RPMI8226 (cell line): Measurements from ENCODE around the gene WNT10A.

Source experiments
- DNase-seq: peaks from one replicate; pipeline ENCODE4 v3.0.0-alpha.2; 2015

Gene WNT10A

DNA sequence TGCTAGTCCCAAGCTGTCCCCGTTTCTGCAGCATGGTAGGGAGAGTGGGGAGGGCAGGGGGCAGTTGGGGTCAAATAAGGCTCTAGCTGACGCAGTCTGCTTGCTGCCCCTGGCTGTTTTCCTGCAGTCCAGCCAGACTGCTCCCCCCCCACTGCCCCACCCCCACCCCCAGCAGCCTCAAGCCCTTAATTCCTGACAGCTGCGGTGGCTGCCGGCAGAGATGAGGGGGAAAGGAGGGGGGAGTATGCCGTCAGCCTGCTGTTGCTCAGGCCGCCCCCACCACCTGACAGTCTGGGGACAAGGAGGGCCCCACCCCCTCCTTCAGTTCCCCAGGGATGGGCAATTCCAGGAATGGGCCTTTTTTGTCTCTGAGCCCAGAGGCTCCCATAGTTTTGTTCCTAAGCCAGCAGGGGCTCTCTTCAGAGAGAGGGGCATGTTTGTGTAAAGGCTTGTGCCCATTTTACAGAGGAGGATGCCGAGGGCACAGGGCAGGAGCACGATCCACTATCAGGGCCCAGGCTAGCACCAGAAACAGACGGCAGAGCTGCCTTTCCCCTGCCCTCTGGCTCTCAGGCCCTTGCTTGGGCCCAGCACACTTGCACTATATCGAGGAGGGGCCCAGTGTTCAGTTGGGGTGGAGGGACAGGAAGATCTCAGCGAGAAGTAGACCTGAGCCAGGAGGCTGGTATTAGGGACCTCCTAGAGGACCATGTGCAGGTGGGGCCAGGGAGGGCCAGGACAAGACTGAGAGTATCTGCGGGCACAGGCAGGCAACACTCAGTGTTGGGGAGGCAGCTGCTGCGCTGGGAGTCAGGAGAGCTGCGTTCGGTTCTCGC lies 1.5 kb upstream of the WNT10A start:
- DNase-seq, result peak; percentile 70

DNA sequence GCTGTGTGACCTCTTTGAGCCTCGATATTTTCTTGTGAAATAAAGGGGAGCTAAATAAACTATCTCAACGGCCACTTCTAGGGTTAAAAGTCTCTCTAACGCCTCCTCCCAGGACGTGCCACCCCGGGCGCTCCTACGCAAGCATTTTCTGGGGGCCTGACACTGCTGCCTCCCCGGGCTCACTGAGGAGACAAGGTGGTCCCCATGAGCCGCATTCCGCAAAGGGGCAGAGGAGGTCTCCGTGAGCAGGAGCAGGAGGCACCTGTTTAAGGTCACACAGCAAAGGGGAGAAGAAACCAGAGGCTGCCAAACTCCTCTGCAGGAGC lies 913 bp upstream of the WNT10A start:
- no peak for DNase-seq

DNA sequence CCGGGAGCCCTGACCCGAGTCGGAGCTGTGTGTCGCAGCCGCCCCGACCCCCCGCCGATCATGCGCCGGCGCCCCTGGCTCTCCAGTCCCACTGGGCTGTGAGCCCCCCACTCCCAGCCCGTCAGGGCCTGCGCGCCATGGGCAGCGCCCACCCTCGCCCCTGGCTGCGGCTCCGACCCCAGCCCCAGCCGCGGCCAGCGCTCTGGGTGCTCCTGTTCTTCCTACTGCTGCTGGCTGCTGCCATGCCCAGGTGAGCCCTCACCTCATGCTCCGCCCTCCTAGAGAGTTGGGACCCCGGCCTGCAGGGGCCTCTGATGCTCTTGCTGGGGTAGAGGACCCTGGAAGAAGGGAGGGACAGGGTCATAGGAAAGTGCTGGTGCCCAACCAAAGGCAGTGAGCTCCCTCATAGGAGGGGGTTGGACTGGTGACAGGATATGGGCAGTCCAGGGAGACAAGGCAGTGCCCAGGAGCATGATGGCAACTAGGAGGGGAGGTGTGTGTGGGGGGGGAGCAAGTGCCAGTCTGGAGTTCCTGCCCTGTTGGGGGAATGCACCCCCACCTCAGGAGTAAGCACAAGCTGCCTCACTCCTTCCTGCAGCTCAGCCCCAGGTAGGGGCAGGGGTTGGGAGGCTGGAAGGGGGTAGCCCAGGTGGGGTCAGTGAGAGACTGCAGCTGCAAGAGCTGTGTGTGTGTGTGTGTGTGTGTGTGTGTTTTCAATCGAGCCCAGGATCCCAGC lies 375 bp downstream of the WNT10A start:
- DNase-seq, result peak; percentile 15

DNA sequence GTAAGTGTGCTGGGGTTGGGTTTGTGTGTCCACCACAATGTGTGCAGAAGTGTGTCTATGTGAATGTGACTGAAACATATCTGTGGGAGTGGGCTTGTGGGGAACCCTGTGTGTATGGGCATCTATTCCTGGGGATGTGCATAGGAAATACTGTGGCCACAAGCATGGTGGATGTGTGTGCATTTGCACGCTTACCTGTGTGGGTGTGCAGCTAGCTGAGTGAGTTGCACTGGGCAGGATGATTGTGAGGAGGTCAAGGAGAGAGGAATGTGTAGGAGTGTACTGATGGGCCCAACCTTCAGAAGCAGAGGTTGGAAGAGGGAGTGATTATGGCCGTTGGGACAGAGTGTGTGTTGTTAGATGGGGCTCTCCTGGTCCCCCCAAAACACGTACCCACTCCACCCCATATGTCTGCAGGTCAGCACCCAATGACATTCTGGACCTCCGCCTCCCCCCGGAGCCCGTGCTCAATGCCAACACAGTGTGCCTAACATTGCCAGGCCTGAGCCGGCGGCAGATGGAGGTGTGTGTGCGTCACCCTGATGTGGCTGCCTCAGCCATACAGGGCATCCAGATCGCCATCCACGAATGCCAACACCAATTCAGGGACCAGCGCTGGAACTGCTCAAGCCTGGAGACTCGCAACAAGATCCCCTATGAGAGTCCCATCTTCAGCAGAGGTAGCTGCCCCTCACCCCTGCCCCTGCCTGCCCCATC lies 1.2 kb downstream of the WNT10A start:
- peak; percentile 5 for DNase-seq

DNA sequence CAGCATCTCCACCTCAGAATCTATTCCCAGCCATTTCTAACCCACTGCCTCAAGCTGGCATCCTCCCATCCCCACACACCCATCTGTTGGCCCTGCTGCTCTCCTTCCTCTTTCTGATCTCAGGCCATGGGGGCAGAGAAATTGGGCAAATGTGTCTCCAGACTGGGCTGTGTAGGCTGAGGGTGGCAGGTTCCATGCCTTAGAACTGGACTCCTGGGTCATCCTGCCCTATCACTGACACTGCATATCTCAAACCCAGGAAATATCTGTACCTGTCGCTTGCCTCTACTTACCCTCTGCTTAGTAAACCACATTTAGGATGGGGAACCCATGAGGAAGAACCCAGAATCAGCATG lies 1.8 kb downstream of the WNT10A start:
- peak; percentile 53 for DNase-seq

DNA sequence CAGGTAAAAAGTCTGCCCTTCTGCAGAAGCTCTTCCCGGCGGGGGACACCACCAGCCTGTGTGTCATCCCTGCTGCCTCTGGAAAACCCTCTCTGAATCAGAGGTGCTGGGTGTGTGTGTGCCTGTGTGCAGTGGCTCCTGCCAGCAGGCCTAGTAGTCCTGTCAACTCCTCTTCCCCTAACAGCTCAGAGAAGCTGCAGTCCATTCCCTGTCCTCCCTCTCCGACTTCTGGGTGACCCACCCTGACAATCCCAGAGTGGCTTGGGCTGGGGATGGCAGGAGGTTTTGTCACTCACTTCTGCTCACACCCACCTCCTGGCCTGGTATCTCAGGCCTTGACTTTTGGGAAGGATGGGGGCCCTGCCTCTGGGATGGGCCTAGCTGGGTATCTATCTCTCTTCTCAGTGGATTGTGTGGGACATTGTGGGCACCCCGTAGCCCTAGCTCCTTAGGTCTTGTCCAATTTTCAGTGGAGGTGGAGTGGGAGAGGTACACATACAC lies 2.3 kb downstream of the WNT10A start:
- DNase-seq, result no peak

DNA sequence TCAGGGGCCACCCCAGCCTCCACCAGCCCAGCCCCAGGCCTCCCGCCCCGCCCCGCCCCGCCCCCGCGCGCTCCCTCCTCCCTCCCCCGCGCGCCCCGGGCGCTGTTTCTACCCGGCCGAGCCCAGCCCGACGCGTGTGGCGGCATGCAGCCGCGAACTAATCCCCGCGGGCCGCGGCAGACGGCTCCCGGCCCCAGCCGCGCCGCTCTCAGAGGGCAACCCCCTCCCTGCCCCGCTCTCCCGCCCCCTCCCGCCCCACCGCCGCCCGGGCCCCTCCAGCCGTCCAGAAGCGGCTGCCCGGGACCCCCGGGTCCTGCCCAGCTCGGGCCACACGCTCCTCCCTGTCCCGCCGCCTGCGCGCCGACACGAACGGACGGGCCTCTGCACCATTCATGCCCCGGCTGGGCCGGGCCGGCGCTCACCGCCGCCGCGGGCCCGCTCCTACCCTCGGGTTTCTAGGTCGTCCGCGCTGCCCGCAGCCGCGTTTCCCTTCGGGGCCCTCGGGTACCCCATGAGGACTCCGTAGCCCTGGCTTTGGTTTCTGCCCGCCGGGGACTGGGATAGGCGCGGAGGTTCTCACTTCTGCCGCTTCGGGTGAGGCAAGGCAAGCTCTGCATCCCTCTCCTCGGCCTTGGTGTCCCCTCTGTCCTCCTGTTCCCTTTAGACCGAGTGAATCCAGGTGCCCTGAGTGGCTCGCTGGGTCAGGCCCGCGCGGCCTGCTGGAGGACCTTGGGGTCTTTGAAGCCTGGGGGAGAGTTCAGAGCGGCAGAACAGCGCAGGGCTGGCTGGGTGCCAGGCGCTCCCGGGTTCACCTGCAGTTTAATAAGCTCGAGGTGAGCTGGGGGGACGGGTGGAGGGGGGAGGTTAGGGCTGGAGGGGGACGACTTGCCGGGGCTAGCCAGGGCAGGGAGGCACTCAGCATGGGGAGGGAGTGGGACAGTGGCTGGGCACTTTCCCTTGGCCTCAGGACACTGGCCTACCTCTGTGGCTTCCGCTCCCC lies 3.1 kb downstream of the WNT10A start:
- peak; percentile 53 for DNase-seq

DNA sequence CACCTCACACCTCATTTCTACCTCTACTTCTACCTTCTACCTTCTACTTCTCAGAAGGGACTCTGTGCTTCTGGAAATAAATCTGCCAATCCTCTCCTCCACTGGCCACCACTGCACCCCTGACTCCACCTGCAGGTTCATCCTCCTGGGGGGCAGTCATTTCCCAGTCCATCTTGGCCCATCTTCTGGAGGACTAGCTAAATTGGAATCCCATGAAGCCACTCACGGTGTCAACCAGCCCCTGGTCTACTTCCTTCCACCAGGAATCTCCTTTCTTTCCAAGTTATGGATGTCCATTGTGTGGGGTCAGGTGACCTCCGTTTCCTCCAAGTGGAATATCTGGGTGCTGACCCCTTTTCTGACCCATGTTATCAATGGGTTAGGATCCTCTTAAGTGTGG lies 3.9 kb downstream of the WNT10A start:
- no peak for DNase-seq

DNA sequence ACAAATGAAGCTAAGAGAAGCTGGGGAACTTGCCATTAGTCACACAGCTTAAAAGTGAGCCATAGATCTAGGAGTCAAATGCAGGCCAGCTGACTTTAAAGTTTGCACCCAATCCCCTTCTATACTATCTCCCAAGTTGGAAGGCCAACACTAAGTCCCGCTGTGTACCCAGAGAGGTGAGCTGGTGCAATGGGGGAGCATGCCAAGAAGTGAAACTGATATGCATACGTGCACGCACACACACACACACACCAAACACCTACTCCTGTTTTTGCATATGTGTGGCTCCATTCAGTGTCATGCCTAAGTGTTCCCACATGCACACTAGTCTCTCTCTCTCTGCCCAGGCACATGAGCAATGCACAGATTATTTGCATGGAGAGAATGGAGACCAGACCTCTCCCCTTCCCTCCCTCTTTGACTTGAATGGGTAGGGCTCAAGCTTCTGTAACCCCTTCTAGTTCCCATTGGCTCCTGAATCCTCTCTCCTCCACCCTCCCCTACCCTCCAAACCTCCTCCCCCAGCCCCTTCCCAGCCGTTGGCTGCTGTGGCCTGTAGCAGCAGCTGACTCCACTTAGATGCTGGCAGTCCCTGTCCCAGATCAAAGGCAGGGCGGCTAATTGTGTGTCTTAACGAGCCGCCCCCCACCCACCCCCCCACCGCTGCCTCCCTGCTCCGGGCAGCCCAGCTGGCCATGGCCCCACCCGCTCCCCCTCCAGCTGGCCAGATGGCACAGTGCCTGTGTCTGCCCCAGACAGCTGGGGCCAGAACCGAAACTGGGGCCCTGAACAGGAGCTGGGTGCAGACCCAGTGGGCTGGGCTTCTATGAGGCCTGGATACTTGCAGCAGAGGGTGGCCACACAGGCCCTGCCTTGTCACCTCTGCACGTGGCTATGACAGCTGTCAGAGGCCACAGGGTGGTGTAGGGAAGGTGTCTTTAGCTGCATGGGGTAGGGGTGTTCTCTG lies 5.6 kb downstream of the WNT10A start:
- peak; percentile 83 for DNase-seq

DNA sequence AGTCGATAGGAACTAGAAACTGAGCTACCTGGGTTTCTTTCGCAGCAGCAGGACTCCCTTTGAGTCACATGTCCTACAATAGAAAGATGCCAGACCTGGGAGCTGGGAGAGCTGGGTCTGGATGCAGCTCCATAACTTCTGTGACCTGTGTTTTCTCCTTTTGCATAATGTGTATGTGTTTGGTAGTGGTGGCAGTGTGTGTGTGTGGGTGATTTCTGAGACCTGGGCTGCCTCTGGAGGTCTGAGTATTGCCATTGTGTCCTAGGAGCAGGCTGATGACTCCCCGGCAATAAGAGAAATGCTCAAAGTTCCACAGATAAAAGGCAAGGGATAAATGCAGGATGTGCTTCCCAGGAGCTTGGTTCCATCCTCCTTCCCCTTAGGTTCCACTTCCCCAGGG lies 6.4 kb downstream of the WNT10A start:
- DNase-seq, result no peak

DNA sequence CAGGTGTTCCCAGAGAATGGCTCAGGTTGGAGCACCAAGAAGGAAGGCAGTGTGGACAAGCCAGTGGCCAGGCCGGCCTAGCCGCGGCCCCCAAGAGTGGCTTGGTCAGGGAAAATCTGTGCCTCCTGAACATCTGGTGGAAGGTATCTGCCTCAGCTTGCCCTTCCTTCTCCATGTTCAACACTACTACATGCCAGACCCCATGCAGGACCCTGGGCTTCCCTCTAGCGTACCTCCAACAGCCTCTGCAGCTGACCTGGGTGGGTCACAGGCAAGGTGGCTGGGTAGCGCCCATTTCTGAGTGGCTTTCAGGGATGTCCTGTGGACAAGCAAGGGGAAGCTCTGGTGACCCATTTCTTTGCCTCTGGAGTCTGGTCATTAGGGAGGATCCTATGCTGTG lies 7.7 kb downstream of the WNT10A start:
- no peak for DNase-seq

DNA sequence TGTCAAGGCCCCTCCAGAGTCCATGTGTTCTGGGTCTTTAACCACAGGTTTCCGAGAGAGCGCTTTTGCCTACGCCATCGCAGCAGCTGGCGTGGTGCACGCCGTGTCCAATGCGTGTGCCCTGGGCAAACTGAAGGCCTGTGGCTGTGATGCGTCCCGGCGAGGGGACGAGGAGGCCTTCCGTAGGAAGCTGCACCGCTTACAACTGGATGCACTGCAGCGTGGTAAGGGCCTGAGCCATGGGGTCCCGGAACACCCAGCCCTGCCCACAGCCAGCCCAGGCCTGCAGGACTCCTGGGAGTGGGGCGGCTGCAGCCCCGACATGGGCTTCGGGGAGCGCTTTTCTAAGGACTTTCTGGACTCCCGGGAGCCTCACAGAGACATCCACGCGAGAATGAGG lies 9.3 kb downstream of the WNT10A start:
- no peak for DNase-seq

DNA sequence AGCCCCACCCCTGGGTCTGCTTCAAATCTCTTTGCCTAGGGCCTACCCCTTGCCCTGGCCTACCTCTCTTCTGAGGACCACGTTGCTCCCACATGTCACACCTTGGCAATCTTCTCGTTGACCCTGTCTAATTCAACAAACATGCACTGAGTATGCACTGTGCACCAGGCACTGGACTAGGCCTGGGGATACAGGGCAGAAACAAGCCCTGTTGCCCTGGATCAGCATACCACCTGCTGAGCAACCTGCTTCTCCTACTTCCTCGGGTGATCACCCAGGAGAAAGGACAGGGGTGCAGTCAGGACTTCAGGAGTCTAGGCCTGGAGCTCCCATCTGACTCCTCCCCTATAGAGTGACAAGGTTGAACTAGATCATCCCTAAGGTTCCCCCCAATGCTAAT lies 9.7 kb downstream of the WNT10A start:
- no peak for DNase-seq

DNA sequence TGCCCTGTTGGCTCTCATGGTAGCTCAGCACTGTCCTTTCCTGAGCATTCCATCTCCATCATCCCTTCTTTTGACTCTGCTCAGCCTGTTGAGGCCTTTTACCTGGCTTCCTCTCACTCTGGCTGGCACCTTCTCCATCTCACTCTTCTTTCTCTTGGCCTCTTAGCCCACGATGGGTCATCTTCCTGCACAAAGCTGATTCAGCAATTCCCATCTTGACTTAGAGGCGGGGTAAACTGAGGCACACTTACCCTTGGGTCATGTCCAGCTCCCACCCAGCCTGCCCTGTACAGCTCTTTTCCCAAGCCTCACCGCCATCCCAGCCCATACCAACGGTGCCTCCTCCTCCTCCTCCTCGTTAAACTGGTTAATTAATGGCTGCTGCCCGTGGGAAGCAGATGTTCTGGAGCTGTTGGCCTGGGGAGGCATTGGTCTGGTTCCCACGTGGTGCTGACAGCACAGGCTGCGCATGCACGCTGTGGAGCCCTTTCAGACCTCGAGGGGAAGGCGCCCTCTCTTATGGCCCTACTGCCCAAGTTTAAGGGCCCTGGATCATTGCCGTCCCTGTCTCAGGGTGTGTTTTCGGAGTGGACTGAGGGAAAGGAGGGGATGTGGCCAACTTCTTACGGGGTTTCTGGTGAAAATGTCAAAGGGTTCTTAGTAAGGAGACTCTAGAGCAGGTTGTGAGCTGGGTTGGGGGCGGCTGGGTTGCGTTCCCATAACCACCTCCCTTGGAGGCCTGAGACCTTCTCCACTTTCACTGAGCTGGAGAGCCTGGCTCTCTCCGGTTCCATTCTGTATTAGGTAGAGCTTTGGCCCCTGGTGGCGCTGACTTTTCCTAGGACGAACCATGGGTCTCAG lies 10.9 kb downstream of the WNT10A start:
- DNase-seq, result no peak

DNA sequence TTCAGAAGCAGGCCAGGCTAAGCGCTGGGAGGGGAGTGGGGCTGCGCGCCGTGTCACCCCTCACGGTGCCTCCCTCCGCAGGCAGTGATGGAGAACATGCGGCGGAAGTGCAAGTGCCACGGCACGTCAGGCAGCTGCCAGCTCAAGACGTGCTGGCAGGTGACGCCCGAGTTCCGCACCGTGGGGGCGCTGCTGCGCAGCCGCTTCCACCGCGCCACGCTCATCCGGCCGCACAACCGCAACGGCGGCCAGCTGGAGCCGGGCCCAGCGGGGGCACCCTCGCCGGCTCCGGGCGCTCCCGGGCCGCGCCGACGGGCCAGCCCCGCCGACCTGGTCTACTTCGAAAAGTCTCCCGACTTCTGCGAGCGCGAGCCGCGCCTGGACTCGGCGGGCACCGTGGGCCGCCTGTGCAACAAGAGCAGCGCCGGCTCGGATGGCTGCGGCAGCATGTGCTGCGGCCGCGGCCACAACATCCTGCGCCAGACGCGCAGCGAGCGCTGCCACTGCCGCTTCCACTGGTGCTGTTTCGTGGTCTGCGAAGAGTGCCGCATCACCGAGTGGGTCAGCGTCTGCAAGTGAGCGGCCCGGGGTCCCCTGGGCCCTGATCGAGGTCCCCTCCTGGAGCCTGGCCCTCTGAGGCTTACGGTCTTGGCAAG lies 12.2 kb downstream of the WNT10A start:
- DNase-seq, result peak; percentile 89

DNA sequence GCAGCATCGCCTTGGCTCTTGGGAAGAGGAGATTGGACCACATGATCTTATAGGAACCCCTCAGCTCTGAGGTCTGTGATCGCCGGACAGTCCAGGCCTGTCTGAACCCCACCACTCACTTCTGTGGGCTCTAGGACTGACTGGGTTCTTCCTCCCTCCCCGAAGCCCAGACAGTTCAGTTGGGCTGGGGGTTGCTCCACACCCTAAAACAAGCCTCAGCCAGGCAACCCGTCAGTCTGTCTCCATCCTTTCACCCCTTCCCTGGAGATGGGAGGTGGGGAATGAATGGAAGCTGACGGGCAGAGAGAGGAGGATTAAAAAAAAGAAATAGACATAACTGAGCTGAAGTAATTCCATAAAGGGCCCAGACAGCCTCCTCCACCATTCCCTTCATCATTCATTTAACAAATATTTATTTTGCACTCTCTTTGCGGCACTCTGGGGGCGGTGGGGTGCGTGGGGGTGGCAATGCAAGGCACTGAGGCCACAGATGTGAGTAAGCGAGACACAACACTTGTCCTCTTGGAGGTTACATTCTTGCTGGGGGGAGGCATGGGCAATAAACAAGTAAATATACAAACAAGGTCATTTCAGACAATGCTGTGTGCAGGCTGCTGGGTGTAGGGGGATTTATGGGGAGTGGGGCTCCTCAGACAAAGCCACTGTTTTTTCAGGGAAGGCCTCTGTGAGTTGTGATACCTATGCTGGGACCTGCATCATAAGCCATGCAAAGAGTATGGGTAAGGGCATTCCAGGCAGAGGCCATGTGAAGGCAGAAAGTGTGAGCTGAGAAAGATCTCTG lies 12.9 kb downstream of the WNT10A start:
- DNase-seq, result no peak

DNA sequence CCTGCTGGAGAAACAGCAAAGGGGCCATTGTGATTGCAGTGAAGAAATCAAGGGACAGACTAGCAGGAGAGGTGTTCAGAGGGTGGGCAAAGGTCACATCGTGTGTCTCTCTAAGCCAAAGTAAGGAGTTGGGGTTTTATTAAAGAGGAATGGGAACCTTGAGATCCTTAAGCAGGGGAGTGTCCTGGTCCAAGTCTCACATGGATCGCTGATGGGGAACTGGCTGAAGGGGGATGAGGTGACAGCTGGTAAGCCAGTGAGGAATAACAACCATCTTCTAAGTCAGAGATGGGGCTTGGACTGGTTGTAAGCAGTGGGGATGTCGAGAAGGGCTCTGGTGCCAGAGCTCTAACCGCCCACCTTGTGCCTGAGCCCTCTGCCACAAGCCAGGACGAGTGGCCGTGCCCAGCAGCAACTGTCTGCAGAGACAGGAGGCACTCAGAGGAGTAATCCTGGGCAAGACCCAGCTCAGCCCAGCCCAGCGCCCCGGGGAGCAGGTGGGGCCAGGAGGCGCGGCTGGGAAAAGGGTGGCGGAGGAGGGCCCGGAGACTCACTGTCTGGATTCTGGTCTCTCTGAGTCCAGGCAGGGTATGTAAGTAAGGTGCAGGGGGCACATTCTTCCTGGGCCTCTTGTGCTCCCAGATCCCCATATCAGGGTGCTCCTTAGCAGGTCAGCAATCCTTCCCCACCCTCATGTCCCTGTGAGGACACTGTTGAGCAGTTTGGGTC lies 13.7 kb downstream of the WNT10A start:
- no peak for DNase-seq

DNA sequence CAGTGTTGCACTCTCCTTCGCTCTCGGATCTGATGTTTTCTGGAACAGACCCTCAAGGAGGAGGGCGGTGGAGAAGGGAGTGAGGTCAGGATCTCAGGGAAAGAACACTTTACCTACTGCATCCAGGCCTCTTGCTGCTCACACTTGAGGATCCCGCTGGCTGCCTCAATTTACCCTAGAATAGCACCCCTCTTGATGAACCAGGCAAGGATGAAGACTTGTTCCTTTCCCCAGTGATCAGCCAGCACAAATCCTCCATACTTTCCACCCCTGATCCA lies 14.2 kb downstream of the WNT10A start:
- DNase-seq, result no peak
